Left lung (tissue), 14 donors: ENCODE data around the gene COL6A3. TPM values are rescaled to one million over a fixed set of nuclear protein-coding genes. Genes with fewer than 3 reads are reported as not detected.

Source experiments
- ATAC-seq: fragments of 200-7000 bp; cut with Tn5 transposase; one replicate; pipeline ENCODE4 v1.9.1; 2020; ENCODE audit warnings: moderate library complexity
- DNase-seq, 4 donors: peaks; one replicate each; pipeline ENCODE4 v3.0.0-alpha.2; 2013 to 2020
- H3K27ac ChIP-seq, 2 donors: fragments of 200-600 bp; sonication (generic) in 1 of 2; one replicate each; pipeline versions ENCODE4 v1.5.0 to v1.8.0; 2020 to 2021
- H3K27me3 ChIP-seq, 2 donors: fragments of 200-600 bp; sonication (generic) in 1 of 2; one replicate each; pipeline versions ENCODE4 v1.5.0 to v1.8.0; 2020 to 2021
- H3K36me3 ChIP-seq, 2 donors: fragments of 200-600 bp; sonication (generic) in 1 of 2; one replicate each; pipeline versions ENCODE4 v1.5.0 to v1.8.0; 2020 to 2021
- H3K4me1 ChIP-seq, 2 donors: fragments of 200-600 bp; one replicate each; pipeline ENCODE4 v1.8.0; 2021
- H3K4me3 ChIP-seq, 2 donors: fragments of 200-600 bp; sonication (generic) in 1 of 2; one replicate each; pipeline versions ENCODE4 v1.5.0 to v1.8.0; 2020 to 2021; ENCODE audit warnings: mild to moderate bottlenecking in 1 of 2
- H3K9me3 ChIP-seq, 2 donors: fragments of 200-600 bp; sonication (generic) in 1 of 2; one replicate each; pipeline versions ENCODE4 v1.5.0 to v1.8.0; 2020 to 2021
- intact Hi-C, 2 donors: fragments of 100-400 bp; cut with DNase I; formaldehyde crosslinking; loops; one replicate each; pipeline versions ENCODE4 v1.11.2 to v1.14.2; 2022
- long read RNA-seq, 12 donors: library from polyadenylated mRNA in 2 of 12; unstranded in 2 of 12; transcript quantifications; one replicate each; pipeline ENCODE4 v2.0.0 and lab custom pipeline, GENCODE V29; 2019 to 2026
- polyA plus RNA-seq, 6 donors: library from polyadenylated mRNA; unstranded; fragments of 120-200 nt; gene quantifications; one replicate each; pipeline ENCODE4 v1.2.1, GENCODE V29; 2013; ENCODE audit not compliant: insufficient read length in 6 of 6
- total RNA-seq, 2 donors: library from RNA; stranded (reverse); fragmentation: NEBNext Ultra II Directional; extraction: Animal tissue kit (Norgen Biotek cat#: 25700); gene quantifications; one replicate each; pipeline ENCODE4 v1.2.1, GENCODE V29; 2021
- TF ChIP-seq, protein P1 (sequence below), 2 donors: fragments of 200-600 bp; sonication (generic) in 1 of 2; IDR thresholded peaks; one replicate each; pipeline versions ENCODE4 v1.5.0 to v1.8.0; 2021; ENCODE audit warnings: antibody characterized with exemption in 2 of 2
- donor health status: DM: no; HTN: yes; CAD: no.
- donor health status: DM: no; HTN: no; CAD: no.

The COL6A3 gene, protein sequence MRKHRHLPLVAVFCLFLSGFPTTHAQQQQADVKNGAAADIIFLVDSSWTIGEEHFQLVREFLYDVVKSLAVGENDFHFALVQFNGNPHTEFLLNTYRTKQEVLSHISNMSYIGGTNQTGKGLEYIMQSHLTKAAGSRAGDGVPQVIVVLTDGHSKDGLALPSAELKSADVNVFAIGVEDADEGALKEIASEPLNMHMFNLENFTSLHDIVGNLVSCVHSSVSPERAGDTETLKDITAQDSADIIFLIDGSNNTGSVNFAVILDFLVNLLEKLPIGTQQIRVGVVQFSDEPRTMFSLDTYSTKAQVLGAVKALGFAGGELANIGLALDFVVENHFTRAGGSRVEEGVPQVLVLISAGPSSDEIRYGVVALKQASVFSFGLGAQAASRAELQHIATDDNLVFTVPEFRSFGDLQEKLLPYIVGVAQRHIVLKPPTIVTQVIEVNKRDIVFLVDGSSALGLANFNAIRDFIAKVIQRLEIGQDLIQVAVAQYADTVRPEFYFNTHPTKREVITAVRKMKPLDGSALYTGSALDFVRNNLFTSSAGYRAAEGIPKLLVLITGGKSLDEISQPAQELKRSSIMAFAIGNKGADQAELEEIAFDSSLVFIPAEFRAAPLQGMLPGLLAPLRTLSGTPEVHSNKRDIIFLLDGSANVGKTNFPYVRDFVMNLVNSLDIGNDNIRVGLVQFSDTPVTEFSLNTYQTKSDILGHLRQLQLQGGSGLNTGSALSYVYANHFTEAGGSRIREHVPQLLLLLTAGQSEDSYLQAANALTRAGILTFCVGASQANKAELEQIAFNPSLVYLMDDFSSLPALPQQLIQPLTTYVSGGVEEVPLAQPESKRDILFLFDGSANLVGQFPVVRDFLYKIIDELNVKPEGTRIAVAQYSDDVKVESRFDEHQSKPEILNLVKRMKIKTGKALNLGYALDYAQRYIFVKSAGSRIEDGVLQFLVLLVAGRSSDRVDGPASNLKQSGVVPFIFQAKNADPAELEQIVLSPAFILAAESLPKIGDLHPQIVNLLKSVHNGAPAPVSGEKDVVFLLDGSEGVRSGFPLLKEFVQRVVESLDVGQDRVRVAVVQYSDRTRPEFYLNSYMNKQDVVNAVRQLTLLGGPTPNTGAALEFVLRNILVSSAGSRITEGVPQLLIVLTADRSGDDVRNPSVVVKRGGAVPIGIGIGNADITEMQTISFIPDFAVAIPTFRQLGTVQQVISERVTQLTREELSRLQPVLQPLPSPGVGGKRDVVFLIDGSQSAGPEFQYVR (N-terminal part only)
- total RNA-seq (100 to 1,000 TPM; 598 to 868 TPM), polyA plus RNA-seq (100 to 1,000 TPM; 662 to 840 (median 760) TPM)
- long read RNA-seq, donor 1, full-length matches to known transcripts, result 49 of 692 reads
- long read RNA-seq, donor 1, partial matches to known transcripts, result 643 of 692 reads
- long read RNA-seq, donor 1, other reads (novel, unspliced or antisense), result 0 of 692 reads
- long read RNA-seq, donor 2, full-length matches to known transcripts, result 40 of 552 reads
- long read RNA-seq, donor 2, partial matches to known transcripts, result 512 of 552 reads
- long read RNA-seq, donor 2, other reads (novel, unspliced or antisense), result 0 of 552 reads
- long read RNA-seq, donor 3, full-length matches to known transcripts, result 15 of 110 reads
- long read RNA-seq, donor 3, partial matches to known transcripts, result 95 of 110 reads
- long read RNA-seq, donor 3, other reads (novel, unspliced or antisense), result 0 of 110 reads
- long read RNA-seq, donor 4, full-length matches to known transcripts, result 2 of 31 reads
- long read RNA-seq, donor 4, partial matches to known transcripts, result 22 of 31 reads
- long read RNA-seq, donor 4, other reads (novel, unspliced or antisense), result 7 of 31 reads
- long read RNA-seq, donor 5, full-length matches to known transcripts, result 29 of 359 reads
- long read RNA-seq, donor 5, partial matches to known transcripts, result 330 of 359 reads
- long read RNA-seq, donor 5, other reads (novel, unspliced or antisense), result 0 of 359 reads
- long read RNA-seq, donor 6, full-length matches to known transcripts, result 17 of 166 reads
- long read RNA-seq, donor 6, partial matches to known transcripts, result 149 of 166 reads
- long read RNA-seq, donor 6, other reads (novel, unspliced or antisense), result 0 of 166 reads
- long read RNA-seq, donor 7, full-length matches to known transcripts, result 6 of 63 reads
- long read RNA-seq, donor 7, partial matches to known transcripts, result 57 of 63 reads
- long read RNA-seq, donor 7, other reads (novel, unspliced or antisense), result 0 of 63 reads
- long read RNA-seq, donor 8, full-length matches to known transcripts, result 42 of 705 reads
- long read RNA-seq, donor 8, partial matches to known transcripts, result 663 of 705 reads
- long read RNA-seq, donor 8, other reads (novel, unspliced or antisense), result 0 of 705 reads
- long read RNA-seq, donor 9, result 0 reads
- long read RNA-seq, donor 10, partial matches to known transcripts, result 4 of 5 reads
- long read RNA-seq, donor 10, other reads (novel, unspliced or antisense), result 1 of 5 reads
- long read RNA-seq, donor 11, full-length matches to known transcripts, result 2 of 2 reads
- long read RNA-seq, donor 11, partial matches to known transcripts, result 0 of 2 reads
- long read RNA-seq, donor 11, other reads (novel, unspliced or antisense), result 0 of 2 reads
- long read RNA-seq, donor 12, full-length matches to known transcripts, result 26 of 324 reads
- long read RNA-seq, donor 12, partial matches to known transcripts, result 298 of 324 reads
- long read RNA-seq, donor 12, other reads (novel, unspliced or antisense), result 0 of 324 reads

DNA sequence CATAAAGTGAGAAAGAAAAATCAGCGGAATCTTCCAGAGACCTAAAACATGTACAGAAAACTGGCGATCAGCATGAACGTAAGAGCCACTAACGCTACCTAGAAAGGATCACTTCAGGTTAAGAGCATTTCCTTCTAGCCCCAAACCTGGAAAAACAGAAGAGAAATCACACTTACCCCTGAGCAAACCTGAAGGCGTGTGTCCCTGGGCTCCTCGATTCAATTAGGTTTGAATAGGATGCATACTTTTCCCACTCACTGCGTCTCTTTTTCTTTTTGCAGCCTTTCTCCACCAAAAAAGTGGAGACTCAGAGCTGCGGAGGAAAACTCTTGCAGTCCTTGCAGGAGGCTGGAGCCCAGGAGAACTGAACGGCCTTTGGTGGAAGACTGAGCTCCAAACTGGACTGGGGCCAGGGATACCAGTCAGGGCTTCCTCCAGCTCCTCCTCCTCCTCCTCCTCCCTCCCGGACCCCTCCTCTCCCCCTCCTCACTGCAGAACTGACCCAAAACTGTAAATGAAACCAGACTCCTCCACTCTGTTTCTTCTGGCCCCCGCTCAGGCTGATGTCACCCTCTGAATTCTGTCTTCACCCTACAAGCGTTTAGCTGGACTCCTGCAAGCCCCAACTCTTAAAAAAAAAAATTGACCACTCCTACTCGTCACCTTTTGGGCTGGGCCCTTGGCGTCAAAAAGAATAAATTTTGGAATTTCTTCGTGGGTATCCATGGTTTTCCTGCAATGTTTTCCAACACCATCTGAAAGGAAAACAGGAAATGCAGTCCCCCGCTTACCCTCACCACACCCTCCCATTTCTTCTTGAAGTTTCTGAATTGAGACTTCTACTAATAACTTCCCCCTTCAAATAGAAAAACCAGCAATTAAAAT is at the start of gene COL6A3:
Gene COL6A3, minus strand, starts transcription at position 388 of the 885 bp plus-strand sequence. CDS start 17,347 bp downstream, outside the sequence.
- ATAC-seq, result peak; percentile 62
- TF ChIP-seq, protein P1, sequence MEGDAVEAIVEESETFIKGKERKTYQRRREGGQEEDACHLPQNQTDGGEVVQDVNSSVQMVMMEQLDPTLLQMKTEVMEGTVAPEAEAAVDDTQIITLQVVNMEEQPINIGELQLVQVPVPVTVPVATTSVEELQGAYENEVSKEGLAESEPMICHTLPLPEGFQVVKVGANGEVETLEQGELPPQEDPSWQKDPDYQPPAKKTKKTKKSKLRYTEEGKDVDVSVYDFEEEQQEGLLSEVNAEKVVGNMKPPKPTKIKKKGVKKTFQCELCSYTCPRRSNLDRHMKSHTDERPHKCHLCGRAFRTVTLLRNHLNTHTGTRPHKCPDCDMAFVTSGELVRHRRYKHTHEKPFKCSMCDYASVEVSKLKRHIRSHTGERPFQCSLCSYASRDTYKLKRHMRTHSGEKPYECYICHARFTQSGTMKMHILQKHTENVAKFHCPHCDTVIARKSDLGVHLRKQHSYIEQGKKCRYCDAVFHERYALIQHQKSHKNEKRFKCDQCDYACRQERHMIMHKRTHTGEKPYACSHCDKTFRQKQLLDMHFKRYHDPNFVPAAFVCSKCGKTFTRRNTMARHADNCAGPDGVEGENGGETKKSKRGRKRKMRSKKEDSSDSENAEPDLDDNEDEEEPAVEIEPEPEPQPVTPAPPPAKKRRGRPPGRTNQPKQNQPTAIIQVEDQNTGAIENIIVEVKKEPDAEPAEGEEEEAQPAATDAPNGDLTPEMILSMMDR (IDR thresholded peaks at IDR 0.05), result no peak

DNA sequence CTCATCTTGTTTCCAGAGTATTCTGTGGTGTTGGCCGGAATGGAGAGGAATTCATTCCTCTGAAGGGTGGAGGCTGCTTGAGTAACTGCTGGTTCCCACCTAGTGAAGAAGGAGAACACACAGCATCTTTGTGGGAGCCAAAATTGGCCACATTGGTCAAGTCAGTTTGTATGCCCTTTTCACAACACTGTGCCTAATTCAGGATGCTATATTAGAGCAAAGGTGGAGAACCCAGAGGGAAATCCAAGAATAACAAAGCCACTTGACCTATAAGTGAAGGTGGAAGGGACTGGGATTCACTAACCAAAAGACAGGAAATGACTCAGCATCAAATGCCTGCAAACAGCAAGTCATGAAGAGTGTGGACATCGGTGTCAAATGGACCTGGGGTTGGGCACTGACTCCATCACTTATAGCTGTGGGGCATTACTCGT is 45.8 kb upstream of the COL6A3 start:
- Histone ChIP-seq H3K9me3 (no peaks in the 10 kb centered on the region), H3K4me3 (no peak overlapping the region), H3K27me3 (peaks cover 0 to 5% of the 10 kb centered on the region in 2 donors), H3K4me1 (no peaks in the 10 kb centered on the region), H3K36me3 (no peaks in the 10 kb centered on the region), H3K27ac (no peak overlapping the region)
- TF ChIP-seq, protein P1 (IDR thresholded peaks at IDR 0.05), result no peak
- ATAC-seq, result peak; percentile 32
- DNase-seq, result no peak
- intact Hi-C loops, result no loop called here

More for the DNA sequence above, at the start of gene COL6A3:
- peaks cover 0 to 47% of the 10 kb centered on the region in 2 donors for H3K27me3 ChIP-seq
- no peaks in the 10 kb centered on the region for H3K9me3 ChIP-seq
- no peaks in the 10 kb centered on the region for H3K4me1 ChIP-seq
- DNase-seq, result peak in 3 of 4 donors; percentile 81 to 96 (median 93)
- peak within 1 kb of the TSS; percentile 35 to 38 for H3K4me3 ChIP-seq
- no peaks in the 10 kb centered on the region for H3K36me3 ChIP-seq
- peak within 1 kb of the TSS; percentile 69 to 88 for H3K27ac ChIP-seq
- intact Hi-C loops, result no loop called here

DNA sequence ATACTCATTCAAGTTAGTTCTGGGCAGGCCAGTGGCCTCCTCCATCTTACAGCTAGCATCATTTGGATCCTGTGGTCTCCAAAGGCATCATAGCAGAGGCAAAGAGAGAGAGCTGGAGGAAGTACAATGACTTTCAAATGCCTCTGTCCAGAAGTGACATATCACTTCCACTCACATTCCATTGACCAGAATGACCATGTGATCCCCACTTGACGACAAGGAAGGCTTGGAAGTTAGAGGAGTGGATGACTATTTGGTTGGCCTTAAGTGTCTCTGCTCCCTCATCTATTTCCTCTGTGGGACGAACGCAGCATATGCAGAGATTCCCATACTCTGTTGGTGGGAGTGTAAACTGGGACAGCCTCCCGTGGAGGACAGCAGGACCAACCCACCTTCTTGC is 45.3 kb upstream of the COL6A3 start:
- Histone ChIP-seq H3K4me3 (no peak overlapping the region), H3K36me3 (no peaks in the 10 kb centered on the region), H3K27ac (no peak overlapping the region), H3K4me1 (no peaks in the 10 kb centered on the region), H3K9me3 (no peaks in the 10 kb centered on the region), H3K27me3 (peaks cover 0 to 5% of the 10 kb centered on the region in 2 donors)
- ATAC-seq (peak; percentile 13), DNase-seq (no peak)
- TF ChIP-seq, protein P1 (IDR thresholded peaks at IDR 0.05), result no peak
- intact Hi-C loops, result no loop called here
